Measurements from ENCODE around the gene BTBD2.
A peak's percentile ranks its signal among the peaks of the same experiment; 100 is the strongest.

BTBD2 gene

DNA sequence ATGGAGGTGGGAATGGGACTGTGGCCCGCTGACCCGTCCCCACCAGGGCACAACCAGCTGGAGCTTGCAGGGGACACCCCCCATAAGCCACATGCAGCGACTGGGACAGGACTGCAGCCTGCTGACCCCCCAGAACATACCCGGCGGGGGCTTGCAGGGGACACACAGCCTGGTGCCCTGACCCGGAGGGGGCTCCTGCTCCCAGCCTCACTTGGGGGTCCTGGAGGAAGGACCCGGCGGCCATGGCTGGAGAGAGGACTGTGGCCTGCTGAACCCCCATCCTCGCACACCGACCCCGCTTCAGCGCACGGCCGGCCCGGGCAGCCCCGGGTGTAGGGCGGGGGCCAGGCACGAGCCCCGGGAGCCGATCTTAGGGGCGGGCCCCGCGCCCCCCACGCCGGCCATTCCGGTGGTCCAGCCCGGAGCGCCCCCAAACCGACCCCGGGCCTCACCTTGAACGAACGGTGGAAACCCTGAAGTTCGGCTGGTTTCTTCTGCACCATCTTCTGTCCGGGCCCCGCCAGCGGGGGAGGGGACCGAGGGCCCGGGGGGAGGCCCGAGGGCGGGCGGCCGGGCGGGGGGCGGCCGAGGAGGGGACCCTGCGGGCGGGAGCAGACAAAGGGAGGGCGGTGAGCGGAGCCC is 35.0 kb upstream of the BTBD2 start:
- no peak for DNase-seq

GRCh38 chr19:2049741-2050348 is 34.3 kb upstream of the BTBD2 start:
- peak; percentile 89 for DNase-seq

DNA sequence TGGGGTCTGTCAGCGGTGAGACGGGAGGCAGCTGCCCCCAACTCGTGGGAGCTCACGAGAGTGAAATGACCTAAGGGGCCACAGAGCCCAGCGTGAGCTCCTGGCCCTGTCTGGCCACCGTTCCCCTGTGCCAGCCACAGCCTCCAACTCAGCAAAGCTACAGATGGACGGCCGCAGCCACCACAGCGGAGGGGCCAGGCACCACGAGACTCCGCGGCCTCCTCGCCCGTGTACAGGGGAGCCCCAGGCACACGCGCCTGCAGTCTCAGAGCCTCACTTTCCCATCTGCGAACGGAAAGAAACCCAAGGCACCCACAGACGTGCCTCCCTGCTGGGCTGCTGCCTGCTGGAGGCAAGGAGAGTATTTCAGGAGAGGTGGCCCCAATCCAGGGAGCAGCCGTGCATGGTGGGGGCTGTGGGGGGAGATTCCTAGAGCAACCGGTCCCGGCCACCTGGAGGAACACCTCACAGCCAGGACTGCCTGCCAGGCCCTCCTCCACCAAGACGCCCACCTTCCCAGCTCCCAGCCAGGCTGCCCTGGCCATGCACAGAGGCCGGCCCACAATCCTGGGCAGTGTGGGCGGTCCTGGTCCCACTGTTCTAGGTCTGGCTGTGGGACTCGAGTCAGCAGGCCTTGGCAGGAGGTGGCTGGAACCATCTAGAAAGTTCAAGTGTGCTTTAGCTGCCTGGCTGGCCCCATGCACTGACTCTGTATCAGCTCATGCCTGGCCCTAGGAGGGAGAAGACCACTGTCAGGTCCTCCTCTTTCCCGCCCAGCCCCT is 33.6 kb upstream of the BTBD2 start:
- no peak for DNase-seq

DNA sequence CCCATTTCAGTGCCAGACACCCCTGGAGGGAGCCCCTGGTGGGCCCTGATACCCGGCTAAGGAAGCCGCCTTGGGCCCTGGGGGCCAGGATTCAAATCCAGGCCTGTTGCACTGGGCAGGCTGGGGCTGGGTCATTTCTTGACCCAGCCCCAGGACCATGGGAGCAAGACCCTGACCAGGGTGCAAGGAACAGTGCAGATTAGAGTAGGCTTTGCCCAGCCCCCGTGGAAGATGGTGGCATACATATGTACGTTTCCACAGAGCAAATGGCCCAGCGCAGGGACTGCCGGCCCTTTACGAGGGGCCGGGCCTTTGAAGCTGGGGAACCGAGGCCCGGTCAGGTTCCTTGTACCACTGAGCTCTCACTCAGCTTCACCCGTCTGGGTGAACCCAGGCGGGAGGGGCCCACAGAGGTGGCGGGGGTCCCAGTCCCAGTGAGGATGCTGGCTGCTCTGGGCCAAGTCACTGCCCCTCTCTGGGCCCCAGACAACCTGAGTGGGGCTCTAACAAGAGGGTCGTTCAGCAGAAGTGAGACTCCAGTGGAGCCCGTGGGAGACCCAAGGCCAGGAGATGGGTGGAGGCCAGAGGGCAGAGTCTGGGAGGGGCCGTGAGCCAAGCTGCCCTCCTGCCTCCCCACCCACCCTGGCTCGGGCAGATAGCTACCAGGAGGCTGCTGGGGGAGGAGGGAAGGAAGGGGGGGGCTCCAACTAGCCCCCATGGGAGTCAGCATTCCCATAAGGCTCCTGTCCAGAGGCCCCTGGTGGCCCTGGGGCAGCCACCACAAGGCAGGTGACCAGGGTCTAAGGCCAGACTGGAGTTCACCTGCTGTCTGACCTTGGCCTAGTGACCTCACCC is 32.8 kb upstream of the BTBD2 start:
- no peak for DNase-seq

DNA sequence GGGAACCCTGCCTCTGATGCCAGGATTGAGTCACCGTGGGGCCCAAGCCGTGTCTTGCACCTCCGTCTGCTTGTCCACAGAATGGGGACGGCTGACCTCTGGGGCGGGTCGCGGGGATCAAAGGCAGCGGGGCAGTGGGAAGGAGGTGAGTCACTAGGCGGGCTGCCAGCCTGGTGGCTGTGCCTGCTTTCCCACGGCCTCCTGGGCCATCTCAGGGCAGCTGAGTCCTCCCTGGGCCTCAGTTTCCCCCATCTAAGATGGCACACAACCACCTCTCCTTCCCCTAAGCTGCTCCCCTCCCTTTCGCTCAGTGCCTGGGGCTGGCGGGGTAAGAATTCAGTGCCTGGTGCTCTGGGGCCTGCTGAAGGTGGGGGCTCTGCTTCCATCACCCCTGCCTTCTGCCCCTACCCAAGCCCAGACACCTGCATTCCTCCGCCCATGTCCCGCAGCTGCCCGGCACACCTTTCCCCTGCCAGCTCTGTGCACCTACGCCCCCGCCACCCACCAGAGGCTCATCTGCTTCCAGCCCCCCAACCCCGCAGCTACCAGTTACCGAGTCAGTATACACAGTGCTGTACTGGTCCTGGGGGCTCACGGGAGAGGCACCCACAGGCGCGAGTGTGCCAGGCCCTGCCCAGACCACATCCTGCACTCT is 32.1 kb upstream of the BTBD2 start:
- peak; percentile 46 for DNase-seq

GRCh38 chr19:2047076-2047448 is 31.5 kb upstream of the BTBD2 start:
- DNase-seq: no peak

DNA sequence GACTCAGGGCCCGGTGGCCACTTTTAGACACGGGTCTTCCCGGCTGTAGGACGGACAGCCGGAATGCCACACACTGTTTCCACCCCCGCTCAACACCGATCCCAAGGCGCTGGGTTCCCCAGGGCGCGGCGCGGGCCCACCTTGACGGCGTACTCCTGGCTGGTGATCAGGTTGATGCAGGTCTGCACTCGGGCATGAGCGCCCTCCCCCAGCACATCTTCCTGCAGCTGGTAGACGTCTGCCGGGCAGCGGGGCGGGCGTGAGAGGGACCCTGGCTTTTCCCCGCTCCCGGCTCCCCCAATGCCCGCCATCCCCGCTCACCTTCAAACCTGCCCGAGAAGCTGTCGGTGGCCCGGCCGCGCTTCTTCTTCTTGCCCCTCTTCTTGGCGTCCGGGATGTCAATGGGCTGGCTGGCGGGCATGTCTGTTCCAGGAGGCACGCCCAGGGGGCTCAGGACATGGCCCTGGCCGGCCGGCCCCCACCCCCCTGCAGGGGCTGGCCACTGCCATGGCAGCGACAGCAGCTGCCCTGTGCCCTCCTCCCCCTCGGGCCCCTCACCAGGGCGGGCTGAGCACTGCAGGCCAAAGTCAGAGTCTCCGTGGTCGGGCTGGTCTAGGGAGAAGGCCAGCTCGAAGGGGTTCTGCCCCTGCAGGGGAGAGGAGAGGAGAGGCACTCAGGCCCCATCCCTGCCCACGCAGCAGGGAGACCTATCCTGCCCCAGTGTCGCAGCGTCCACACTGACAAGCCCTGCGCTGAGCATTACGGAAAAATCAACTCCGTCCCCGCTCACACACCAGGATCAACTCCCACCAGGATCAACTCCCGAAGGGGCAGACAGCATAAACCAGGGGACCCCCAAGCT is 30.8 kb upstream of the BTBD2 start:
- no peak for DNase-seq

DNA sequence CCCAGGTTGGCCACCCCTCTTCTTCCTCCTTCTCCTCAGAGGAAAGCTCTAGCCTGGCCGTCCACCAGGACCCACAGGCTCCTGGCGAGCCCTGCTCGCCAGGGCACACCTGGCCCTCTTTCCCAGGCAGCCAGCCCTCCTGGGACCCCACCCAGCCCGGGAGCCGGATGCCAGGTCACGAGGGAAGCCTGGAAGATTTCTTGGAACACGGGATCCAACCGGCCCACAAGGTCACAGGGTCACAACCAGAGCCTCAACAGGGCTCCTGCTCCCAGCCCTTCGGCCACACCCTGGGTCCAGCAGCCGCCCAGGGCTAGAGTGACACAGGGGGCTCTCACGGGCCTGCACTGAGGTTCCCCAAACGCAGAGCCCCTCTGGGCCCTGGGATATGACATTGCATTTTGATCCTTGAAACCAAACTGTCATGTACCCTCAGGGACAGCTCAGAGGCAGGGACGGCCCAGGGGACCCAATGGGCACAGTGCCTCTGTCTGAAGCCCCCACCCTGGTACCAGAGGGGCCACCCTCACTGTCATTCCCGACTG is 30.1 kb upstream of the BTBD2 start:
- DNase-seq: no peak

DNA sequence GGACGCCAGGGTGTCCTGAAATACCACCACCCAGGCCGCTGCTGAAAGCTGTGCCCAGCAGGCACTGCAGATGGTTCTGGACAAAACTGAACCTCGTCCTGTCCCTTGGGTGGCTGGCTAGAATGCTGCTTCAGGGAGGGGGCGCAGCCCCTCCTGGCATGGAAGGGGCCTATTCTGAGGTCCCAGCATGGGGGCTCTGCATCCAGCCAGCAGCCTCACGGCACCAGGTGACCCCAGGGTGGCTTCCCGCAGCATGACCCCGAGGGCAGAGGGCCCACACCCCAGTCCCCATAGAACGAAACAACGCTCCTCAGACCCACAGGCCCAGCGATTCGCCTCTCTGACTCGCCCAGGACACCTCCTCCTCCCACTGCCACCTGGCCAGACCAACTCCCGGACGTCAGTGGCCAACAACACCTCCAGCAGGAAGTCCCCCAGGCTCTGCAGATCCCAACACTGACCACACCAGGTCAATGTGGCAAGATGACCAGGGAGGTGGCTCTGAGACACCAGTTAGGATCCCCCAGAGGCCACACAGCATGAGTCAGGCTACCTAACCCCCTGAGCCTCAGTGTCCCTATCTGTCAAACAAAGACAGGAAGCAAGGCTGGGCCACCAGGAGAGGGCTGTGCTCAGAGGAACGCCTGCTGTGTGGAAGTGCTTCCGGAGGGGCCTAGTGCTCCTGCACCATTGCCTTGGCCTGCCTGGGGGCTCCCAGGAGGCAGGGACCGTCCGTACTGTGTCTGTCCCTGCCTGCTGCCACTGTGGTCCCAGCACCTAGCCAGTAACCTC is 29.4 kb upstream of the BTBD2 start:
- DNase-seq: no peak

DNA sequence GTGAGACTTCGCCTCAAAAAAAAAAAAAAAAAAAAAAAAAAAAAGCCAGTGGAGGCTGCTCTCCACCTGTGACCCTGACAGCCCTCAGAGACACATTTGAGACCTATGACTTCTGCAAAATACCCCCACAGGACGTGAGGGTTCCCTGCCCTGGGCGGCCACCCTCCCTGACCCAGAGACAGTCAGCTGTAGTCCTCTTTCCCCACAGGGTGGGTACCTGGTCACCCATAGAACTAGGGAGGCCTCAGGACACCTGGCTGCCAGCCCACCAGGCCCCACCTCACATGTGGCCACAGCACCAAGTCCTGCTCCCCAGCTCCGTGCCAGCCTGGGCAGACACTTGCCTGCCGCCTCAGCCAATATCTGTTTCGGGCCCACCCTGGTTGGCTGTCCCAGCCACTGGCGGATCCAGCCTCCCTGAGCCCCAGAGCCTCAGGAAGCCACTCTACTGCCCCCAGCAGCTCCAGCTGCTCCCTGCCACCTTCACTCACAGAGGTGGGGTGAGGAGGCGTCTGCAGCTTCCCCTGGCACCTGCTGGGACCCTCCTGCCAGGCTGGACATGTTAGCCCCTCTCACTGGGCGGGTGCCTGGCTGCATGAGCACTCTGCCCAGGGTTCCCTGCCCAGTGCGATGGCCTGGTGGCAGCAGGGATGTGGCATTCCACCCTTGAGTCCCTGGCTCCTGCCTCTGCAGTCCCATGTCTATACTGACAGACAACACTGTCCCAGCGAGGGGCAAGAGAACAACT is 28.6 kb upstream of the BTBD2 start:
- DNase-seq: no peak

DNA sequence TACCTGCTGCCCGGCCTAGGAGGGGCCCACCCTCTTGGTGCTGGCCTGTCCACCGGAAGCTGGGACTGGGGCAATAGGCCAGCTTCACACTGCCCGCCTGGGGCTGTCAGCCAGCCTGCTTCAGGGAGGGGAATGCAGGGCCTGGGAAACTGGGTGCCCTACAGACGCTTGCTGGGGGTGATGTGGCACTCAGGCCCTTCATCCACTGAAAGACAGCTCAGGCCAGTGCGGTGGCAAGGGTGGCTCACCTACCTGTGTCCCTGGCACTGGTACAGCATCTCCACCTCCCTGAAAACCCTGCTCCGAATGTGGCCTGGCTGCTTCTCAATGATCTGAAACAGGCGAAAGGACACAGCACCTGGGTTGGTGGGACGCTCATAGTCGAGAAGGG is 27.7 kb upstream of the BTBD2 start:
- DNase-seq: no peak

DNA sequence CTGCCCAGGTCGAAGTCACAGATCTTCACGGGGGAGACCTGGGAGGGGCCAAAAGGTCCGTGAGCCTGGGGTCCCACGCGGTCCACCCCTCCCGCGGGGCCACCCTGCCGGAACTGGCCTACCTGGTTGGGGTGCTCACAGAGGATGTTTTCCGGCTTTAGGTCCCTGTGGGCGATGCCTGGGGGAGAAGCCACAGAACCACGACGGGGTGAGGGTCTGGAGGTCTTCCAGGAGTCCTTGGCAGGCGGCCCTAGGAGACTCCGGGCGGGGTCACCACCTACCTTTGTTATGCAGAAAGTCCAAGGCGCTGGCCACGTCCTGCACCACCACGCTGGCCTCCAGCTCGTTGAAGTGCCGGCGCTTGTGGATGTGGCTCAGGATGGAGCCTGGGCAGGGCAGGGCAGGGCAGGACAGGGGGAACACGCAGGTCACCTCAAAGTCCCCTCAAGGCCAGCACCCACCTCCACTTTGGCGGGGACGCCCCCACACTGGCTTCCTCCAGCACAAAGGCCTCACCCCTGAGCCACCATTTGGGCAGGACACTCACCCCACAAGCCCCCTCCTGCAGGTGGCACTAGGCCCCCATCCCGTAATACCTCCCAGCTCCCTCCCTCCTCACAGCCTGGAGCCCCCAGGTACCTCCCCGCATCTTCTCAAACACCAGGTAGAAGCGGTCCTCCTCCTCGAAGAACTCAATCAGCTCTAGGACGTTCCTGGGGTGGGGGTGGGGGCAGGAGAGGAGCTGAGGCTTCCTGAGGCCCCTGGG is 27.2 kb upstream of the BTBD2 start:
- DNase-seq: no peak

DNA sequence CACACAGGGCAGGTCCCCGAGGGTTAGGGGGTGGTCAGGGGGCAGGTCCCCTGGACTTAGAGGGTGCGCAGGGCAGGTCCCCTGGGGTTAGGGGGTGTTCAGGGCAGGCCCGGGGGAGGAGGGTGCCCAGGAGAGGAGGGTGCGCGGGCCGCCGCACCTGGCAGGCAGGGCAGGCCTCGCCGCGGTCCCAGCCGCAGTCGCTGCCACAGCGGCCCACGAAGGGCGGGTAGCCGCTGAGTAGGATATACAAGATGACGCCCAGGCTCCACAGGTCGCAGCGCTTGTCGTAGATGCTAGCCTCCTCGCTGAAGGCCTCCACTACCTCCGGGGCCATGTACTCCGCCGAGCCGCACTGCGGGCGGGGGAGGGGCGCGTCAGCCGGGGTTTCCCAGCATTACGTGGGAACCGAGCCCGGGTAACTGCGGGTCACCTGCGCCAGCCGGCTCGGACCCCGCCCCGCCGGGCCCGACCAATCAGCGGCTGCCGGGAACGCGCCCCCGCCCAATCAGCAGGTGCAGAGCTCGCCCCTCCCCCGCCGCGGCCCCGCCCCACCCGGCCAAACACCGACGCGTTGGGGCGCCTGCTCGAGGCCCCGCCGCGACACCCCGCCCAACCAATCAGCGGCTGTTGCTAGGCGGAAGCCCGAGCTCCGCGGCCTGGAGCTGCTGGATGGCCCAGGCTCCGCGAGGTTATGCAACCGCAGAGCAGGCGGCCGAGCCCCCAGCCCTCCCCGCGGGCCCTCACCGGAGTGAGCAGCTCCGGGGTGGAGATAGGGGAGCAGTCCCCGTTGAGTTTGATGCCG is 26.4 kb upstream of the BTBD2 start:
- peak; percentile 99 for DNase-seq

DNA sequence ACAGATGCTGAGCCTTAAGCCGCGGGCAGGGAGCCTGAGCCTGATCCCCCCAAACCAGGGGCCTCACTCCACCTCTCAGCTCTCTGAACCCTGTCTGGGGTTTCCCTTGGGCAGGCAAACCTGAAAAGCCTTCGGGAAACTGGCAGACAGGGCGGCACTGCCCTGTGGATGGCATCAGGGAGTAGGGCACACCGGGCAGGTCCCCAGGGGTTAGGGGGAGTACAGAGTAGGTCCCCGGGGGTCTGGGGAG is 25.8 kb upstream of the BTBD2 start:
- DNase-seq: no peak

GRCh38 chr19:2040647-2041432 is 25.3 kb upstream of the BTBD2 start:
- no peak for DNase-seq

GRCh38 chr19:2039959-2040646 is 24.6 kb upstream of the BTBD2 start:
- DNase-seq: no peak

All from CD4-positive, alpha-beta T cell treated with Interleukin-15 for 1 hour (primary cell).